NCI-H2171 treated with DMSO at 0.1 percent for 48 hours (cell line): ENCODE data around the gene HMMR.
"Not testable (repeated sequence)": the region's sequence is repeated elsewhere in the genome, so short reads cannot be mapped to it uniquely, and the experiment has no call there.

Source experiments
- DNase-seq: peaks from one replicate; lab custom pipeline; 2025; lab: John Stamatoyannopoulos, UW

HMMR gene

DNA sequence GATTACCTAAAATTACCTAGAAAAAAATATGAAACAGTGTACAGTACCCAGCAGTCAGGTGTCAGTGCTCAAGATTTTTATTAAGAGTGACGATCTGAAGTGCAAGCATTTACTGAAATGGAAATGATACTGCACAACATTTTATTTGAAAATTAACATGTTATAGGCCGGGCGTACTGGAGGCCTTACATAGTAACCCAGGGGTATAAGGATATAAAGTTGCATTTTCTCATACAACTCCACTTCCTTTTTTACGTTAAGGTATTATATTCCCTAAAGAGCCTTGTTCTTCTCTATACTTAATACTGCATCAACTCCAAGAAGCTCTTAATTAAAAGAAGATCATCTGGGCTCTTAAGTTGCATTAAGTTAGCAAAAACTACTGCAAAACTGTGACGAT, 48.3 kb downstream of the HMMR start:
- DNase-seq, result no peak

DNA sequence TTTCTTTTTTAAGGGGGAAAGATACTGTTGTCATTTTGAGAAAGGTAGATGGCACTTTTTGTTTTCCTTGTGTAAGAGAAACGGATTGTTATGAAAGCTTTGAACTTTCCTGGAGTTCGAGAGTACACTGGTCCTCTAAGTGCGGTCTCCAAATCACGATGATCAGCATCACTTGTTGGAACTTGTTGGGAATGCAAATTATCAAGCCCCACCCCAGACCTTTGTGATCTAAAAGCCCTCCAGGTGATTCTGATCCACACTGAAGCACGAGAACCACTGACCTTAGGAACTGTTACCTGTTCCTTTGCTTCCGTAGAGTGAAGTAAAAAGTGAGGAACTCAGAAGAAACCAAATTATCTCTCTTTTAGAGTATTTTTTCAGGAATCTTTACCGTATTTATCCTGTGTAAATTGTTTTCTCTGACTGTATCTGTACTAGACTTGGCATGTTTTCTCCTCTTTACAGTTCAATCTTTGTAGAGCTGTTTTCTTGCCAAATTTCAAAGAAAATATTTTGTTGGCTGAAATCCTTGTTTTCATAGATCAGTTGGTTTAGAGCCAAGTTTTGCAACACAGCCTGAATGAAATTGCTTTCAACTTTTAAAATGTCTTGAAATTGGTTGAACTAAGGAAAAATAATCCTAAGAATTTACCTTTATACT, 49.0 kb downstream of the HMMR start:
- no peak for DNase-seq

GRCh38 chr5:163512526-163512925, 52.1 kb downstream of the HMMR start:
- DNase-seq, result no peak

DNA sequence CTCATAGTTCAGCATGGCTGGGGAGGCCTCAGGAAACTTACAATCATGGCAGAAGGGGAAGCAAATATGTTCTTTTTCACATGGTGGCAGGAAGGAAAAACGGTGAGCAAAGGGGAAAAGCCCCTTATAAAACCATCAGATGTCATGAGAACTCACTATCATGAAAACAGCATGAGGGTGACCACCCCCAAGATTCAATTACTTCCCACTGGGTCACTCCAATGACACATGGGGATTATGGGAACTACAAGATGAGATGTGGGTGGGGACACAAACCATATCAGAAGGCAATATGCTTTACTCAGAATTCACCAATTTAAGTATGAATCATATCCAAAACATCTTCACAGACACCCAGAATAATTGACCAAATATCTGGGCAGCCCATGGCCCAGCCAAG, 64.7 kb downstream of the HMMR start:
- no peak for DNase-seq

- DNase-seq, result no peak
Observed at GRCh38 chr5:163529698-163530097, 69.3 kb downstream of the HMMR start.

- no peak for DNase-seq
Observed at GRCh38 chr5:163531272-163531671, 70.8 kb downstream of the HMMR start.

DNA sequence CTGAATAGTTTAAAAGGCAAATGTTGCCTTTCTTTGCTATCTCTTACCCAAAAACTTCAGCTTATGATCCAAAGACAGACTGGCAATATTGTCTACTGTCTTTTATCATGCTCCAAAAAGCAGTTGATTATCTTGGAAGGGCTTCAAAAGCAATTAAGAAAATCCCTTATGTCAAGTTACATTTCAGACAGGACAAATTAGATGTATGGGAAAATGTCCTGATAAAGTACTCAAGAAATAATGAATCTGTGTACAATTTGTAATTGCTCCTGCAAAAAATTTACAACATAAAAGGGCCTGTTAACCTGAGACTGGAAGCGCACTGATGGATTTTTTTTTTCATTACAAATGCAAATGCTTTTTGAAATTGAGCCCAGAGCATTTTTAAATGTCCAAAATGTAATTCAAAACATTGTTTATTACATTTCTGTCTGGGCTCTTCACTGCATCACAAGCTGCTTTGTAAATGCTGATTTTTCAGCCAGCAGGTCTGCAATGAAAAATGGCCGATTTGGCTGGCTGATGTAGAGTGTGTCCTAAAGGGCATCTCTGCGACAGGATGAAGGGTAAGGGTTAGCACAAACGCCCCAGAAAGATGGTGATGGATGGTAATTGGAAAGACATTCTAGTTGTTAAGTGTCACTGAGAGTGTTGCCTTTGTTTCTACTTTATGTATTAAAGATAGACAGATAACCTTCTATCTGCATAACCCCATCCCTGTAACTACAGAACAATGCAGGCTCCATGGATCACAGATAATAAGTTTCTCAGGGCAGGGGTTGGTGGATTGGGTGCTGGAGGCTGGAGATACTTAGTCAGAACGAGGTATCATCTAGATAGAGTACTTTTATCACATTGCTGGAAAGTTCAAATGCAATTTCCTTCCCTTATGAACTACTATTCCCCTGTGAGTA, 72.0 kb downstream of the HMMR start:
- DNase-seq, result no peak

DNA sequence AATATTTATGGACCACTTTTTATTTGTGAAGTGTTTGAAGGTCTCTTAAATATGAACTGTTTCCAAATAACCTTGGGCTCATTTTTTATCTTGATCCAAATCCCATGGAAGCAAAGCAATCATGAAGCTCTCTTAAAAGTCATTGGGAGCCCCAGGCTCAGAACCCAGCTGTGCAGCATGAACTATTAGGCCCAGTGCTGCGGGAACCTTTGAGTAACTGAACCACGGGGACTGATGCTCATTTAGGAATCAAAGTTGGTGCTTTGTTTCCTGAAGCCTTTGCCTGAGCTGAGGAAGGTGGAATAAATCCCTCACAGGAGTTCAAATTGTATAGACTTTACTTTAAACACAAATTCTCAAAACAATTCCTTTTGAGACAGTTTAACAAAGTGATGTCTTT, 72.8 kb downstream of the HMMR start:
- DNase-seq, result no peak

DNA sequence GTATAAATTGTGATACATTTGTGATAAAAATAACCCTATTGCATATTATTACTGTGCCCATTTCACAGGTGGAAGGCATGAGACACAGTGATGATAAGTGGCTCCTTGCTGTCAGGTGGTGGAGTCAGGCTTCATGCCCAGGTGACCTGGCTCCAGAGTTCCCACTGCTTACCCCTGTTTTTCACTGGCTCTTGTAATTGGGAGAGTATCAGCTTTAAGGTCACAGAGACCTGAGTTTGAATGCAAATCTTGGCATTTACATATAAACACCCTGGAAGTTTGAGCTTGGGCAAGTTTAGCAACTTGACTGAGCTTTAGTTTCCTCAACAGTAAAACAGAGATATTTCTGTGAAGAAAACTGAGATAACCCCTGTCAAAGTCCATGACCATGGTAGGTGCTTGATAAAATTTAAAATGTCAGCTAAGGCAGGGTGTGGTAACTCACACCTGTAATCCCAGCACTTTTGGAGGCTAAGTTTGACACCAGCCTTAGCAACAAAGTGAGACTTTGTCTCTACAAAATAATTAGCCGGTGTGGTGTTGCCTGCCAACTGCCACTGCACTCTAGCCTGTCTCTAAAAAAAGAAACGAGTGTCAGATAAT, 74.2 kb downstream of the HMMR start:
- DNase-seq, result no peak

DNA sequence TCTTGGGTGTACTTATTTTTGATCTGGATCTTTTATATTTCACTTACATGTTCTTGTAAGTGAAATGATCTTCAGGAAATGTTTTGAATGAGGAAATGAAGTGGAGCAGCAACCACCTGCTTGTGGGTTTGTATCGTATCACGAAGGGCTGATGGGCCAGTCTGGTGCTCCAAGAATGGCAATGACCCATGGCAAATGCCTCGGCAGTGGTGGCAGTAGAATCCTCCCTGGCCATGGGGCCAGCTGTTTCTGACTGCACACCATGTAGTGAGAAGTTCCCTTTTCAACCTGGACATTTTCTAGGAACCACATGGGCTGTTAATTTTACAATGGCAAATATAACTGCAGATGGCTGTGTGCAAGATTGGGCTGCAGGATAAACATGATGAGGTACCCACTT, 74.9 kb downstream of the HMMR start:
- no peak for DNase-seq

DNA sequence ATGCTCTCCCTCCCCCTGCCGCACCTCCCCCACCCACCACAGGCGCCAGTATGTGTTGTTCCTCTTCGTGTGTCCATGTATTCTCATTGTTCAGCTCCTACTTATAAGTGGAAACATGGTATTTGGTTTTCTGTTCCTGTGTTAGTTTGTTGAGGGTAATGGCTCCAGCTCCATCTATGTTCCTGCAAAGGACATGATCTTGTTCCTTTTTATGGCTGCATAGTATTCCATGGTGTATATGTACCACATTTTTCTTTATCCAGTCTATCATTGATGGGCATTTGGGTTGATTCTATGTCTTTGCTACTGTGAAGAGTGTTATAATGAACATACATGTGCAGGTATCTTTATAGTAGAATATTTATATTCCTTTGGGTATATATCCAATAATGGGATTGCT, 76.0 kb downstream of the HMMR start:
- DNase-seq, result not testable (repeated sequence)

- DNase-seq, result no peak
Observed at GRCh38 chr5:163540696-163541095, 80.3 kb downstream of the HMMR start.
